ENCODE measurements around the gene LMO1.

LMO1 gene

DNA sequence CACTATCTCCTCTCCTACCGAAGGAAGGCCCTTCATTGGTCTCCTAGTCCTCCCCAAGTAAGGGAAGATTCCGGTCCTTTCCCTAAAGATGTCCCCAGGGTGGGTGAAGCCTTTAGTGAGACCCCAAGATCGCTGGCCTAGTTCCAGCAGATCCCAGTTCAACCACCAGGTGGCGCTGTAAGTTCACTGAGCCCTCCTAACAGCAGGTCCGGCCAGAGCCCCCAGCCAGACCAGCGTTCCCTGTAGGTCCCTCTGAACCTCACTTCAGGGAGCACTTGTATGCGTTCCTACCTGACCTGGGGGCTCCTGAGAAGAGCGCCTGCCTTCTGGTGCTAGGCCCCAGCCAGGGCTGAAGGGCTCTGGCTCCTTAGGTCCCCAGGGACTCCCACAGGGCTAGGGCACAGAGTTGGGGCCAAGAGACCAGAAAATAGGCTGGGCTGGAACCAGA lies 38.1 kb downstream of the LMO1 start:
- Histone ChIP-seq H3K27ac (ENCODE audit: low read depth, low read length) (no peak overlapping the region), H3K9me2 (replicated peaks; ENCODE audit: insufficient read depth, low read length) (no peaks in the 10 kb centered on the region), H3K4me3 (ENCODE audit: insufficient read depth, low read length, poor library complexity, severe bottlenecking) (no peak overlapping the region), H3F3A (ENCODE audit: insufficient read depth) (no peaks in the 10 kb centered on the region), H3K79me2 (ENCODE audit: insufficient read depth, low read length) (no peaks in the 10 kb centered on the region), H3K9me3 (ENCODE audit: insufficient read depth, low read length) (no peaks in the 10 kb centered on the region), H4K20me1 (ENCODE audit: low read depth, low read length) (no peaks in the 10 kb centered on the region), H3K36me3 (ENCODE audit: low read length) (no peaks in the 10 kb centered on the region), H3K27me3 (ENCODE audit: low read length) (no peaks in the 10 kb centered on the region), H3K4me2 (ENCODE audit: low read depth, low read length, poor library complexity, severe bottlenecking) (no peak overlapping the region), H2AFZ (ENCODE audit: low read depth, low read length, severe bottlenecking) (no peak overlapping the region), H3K9ac (ENCODE audit: low read length) (no peak overlapping the region)
- no peak for TF ChIP-seq EZH2phosphoT487 (conservative IDR thresholded peaks at IDR 0.05; ENCODE audit: low read length)
- TF ChIP-seq, protein P1, sequence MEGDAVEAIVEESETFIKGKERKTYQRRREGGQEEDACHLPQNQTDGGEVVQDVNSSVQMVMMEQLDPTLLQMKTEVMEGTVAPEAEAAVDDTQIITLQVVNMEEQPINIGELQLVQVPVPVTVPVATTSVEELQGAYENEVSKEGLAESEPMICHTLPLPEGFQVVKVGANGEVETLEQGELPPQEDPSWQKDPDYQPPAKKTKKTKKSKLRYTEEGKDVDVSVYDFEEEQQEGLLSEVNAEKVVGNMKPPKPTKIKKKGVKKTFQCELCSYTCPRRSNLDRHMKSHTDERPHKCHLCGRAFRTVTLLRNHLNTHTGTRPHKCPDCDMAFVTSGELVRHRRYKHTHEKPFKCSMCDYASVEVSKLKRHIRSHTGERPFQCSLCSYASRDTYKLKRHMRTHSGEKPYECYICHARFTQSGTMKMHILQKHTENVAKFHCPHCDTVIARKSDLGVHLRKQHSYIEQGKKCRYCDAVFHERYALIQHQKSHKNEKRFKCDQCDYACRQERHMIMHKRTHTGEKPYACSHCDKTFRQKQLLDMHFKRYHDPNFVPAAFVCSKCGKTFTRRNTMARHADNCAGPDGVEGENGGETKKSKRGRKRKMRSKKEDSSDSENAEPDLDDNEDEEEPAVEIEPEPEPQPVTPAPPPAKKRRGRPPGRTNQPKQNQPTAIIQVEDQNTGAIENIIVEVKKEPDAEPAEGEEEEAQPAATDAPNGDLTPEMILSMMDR (IDR thresholded peaks at IDR 0.05; ENCODE audit: insufficient read depth, low read length, poor library complexity, severe bottlenecking), result peak; percentile 98

DNA sequence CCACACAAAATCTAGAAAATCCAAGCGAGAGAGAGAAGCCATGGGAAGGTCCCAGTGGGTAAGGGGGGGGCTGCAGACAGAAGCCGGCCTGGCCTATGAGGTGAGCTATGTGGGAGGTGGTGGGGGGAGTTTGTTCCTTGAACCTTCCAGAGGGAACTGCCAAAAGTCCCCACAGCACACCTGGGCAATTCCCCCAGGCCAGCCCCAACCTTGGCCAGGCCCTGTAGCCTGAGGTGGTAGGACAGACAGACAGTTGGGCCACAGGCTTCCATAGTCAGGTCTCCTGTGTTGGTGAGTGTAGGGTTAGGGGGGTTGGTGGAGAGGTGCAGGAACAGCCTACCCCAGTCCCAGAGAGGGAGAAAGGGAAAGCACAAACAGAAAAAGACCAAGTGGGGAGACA lies 39.0 kb downstream of the LMO1 start:
- Histone ChIP-seq H3K79me2 (ENCODE audit: insufficient read depth, low read length) (no peaks in the 10 kb centered on the region), H3K9ac (ENCODE audit: low read length) (no peak overlapping the region), H3K9me3 (ENCODE audit: insufficient read depth, low read length) (no peaks in the 10 kb centered on the region), H3K27ac (ENCODE audit: low read depth, low read length) (no peak overlapping the region), H3K9me2 (replicated peaks; ENCODE audit: insufficient read depth, low read length) (no peaks in the 10 kb centered on the region), H3K4me2 (ENCODE audit: low read depth, low read length, poor library complexity, severe bottlenecking) (no peak overlapping the region), H3K27me3 (ENCODE audit: low read length) (no peaks in the 10 kb centered on the region), H4K20me1 (ENCODE audit: low read depth, low read length) (no peaks in the 10 kb centered on the region), H3K36me3 (ENCODE audit: low read length) (no peaks in the 10 kb centered on the region), H3F3A (ENCODE audit: insufficient read depth) (no peaks in the 10 kb centered on the region), H2AFZ (ENCODE audit: low read depth, low read length, severe bottlenecking) (no peak overlapping the region), H3K4me3 (ENCODE audit: insufficient read depth, low read length, poor library complexity, severe bottlenecking) (no peak overlapping the region)
- TF ChIP-seq, protein P1 (IDR thresholded peaks at IDR 0.05; ENCODE audit: insufficient read depth, low read length, poor library complexity, severe bottlenecking), result no peak
- no peak for TF ChIP-seq EZH2phosphoT487 (conservative IDR thresholded peaks at IDR 0.05; ENCODE audit: low read length)

DNA sequence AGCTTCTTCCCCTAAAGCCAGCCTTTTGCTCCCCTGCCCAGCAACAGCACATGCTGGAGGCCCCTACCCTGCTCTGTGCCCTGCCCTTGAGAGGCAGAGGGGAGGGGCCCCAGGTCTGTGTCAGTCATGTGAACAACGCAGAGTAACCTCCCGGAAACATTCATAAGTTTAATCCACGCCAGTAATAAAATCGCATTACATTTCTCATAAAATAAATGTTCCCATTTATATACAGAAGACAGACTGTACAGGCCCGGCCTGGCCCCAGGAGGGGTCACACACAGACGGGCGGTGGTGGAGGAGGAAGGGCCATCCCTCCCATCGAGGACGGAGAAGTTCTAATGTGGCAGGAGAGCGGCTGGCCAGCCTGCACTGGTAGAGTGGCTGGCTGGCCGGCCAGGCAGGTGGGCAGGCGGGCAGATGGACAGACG lies 39.5 kb downstream of the LMO1 start:
- Histone ChIP-seq H3K4me3 (ENCODE audit: insufficient read depth, low read length, poor library complexity, severe bottlenecking) (no peak overlapping the region), H3K9me2 (replicated peaks; ENCODE audit: insufficient read depth, low read length) (no peaks in the 10 kb centered on the region), H4K20me1 (ENCODE audit: low read depth, low read length) (no peaks in the 10 kb centered on the region), H3K27me3 (ENCODE audit: low read length) (no peaks in the 10 kb centered on the region), H3K27ac (ENCODE audit: low read depth, low read length) (no peak overlapping the region), H2AFZ (ENCODE audit: low read depth, low read length, severe bottlenecking) (no peak overlapping the region), H3K36me3 (ENCODE audit: low read length) (no peaks in the 10 kb centered on the region), H3K79me2 (ENCODE audit: insufficient read depth, low read length) (no peaks in the 10 kb centered on the region), H3K4me2 (ENCODE audit: low read depth, low read length, poor library complexity, severe bottlenecking) (no peak overlapping the region), H3K9ac (ENCODE audit: low read length) (no peak overlapping the region), H3F3A (ENCODE audit: insufficient read depth) (no peaks in the 10 kb centered on the region), H3K9me3 (ENCODE audit: insufficient read depth, low read length) (no peaks in the 10 kb centered on the region)
- TF ChIP-seq, protein P1 (IDR thresholded peaks at IDR 0.05; ENCODE audit: insufficient read depth, low read length, poor library complexity, severe bottlenecking), result no peak
